Muscle layer of duodenum (tissue), 2 donors: ENCODE data around the gene EMP3.

Experiments
- H3K27ac ChIP-seq: one replicate; pipeline ENCODE4 v1.7.0; 2013; ENCODE audit warnings: mild to moderate bottlenecking, low read length
- H3K27me3 ChIP-seq: one replicate; pipeline ENCODE4 v1.7.0; 2013; ENCODE audit warnings: low read depth, mild to moderate bottlenecking, control low read depth, low read length
- H3K36me3 ChIP-seq, 2 donors: one replicate each; pipeline ENCODE4 v1.7.0; 2013; ENCODE audit warnings: low read length in 2 of 2, control low read depth in 1 of 2, mild to moderate bottlenecking in 1 of 2; ENCODE audit not compliant: insufficient read depth in 2 of 2, control insufficient read depth in 1 of 2
- H3K4me1 ChIP-seq, 2 donors: one replicate each; pipeline ENCODE4 v1.7.0; 2013; ENCODE audit warnings: low read length in 2 of 2, mild to moderate bottlenecking in 2 of 2, control low read depth in 1 of 2, moderate library complexity in 1 of 2; ENCODE audit not compliant: insufficient read depth in 2 of 2, control insufficient read depth in 1 of 2
- H3K4me3 ChIP-seq, 2 donors: one replicate each; pipeline ENCODE4 v1.7.0; 2013; ENCODE audit warnings: low read length in 2 of 2, low read depth in 1 of 2, mild to moderate bottlenecking in 1 of 2
- H3K9me3 ChIP-seq, 2 donors: one replicate each; pipeline ENCODE4 v1.7.0; 2013; ENCODE audit warnings: low read length in 2 of 2, control low read depth in 1 of 2, mild to moderate bottlenecking in 1 of 2; ENCODE audit not compliant: control insufficient read depth in 1 of 2
- donor health status: healthy.

EMP3 gene

GRCh38 chr19:48338253-48338755 is 13.0 kb downstream of the EMP3 start:
- Histone ChIP-seq H3K36me3 (peaks cover 0 to 7% of the 10 kb centered on the region in 2 donors), H3K27me3 (no peaks in the 10 kb centered on the region)

DNA sequence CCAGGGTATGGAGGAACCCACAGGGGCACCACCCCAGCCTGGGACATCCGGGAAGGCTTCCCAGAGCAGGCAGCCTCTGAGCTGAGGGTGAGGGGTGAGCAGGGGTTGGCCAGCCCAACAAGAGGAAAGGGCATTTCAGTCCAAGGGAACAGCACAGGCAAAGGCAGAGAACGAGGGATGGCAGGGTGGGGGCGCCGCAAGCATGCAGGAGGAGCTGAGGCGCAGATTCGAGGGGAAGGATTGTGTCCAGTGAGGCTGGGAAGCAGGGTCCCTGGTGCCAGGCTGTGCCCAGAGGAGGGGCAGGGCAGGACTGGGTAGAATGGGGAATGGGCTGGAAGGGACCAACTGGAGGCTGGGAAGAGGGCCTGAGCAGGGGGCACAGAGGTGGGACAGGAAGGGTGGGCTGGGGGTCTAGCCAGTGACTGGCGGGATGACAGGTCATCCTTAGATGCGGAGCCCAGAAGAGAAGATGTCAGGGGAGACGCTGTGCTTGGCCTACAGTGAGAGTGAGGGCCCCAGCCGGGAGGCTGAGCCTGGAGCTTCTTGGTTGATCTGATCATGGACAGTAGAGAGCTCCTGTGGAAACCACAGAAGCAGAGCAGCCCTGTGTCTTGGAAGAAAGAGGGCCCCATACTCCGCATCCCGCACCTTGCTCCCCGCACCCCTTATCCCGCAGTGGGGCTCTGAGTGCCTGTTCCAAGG is 13.6 kb downstream of the EMP3 start:
- Histone ChIP-seq H3K4me1 (no peaks in the 10 kb centered on the region), H3K4me3 (no peak overlapping the region), H3K27me3 (no peaks in the 10 kb centered on the region), H3K27ac (no peak overlapping the region), H3K9me3 (no peaks in the 10 kb centered on the region), H3K36me3 (peaks cover 0 to 7% of the 10 kb centered on the region in 2 donors)

More at GRCh38 chr19:48338253-48338755, 13.0 kb downstream of the EMP3 start:
- no peak overlapping the region for H3K4me3 ChIP-seq
- no peak overlapping the region for H3K27ac ChIP-seq
- peaks cover 2 to 5% of the 10 kb centered on the region in 2 donors for H3K4me1 ChIP-seq
- no peaks in the 10 kb centered on the region for H3K9me3 ChIP-seq

- Histone ChIP-seq H3K4me3 (no peak overlapping the region), H3K27me3 (no peaks in the 10 kb centered on the region), H3K9me3 (no peaks in the 10 kb centered on the region), H3K36me3 (peaks cover 0 to 7% of the 10 kb centered on the region in 2 donors), H3K4me1 (no peaks in the 10 kb centered on the region), H3K27ac (no peak overlapping the region)
Measured at GRCh38 chr19:48340995-48341394, 15.6 kb downstream of the EMP3 start.

- Histone ChIP-seq H3K27ac (no peak overlapping the region), H3K4me3 (no peak overlapping the region), H3K36me3 (peaks cover 0 to 7% of the 10 kb centered on the region in 2 donors), H3K27me3 (no peaks in the 10 kb centered on the region), H3K4me1 (no peaks in the 10 kb centered on the region), H3K9me3 (no peaks in the 10 kb centered on the region)
Measured at GRCh38 chr19:48341515-48342413, 16.4 kb downstream of the EMP3 start.

DNA sequence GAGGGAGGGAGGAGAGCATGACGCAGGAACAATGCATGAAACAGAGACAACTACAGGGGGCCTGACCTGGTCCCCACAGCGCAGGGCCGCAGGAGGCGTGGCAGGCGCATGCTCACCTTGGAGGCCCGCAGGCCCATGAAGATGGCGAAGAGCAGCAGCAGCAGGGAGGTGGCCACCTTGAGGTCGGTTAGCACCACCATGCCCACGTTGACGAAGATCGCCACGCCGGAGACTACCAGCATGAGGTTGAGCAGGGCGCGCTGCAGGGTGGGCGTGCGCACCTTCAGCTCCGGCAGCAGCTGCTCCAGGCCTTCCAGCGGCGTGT is 17.0 kb downstream of the EMP3 start:
- Histone ChIP-seq H3K4me1 (no peaks in the 10 kb centered on the region), H3K9me3 (no peaks in the 10 kb centered on the region), H3K27me3 (no peaks in the 10 kb centered on the region), H3K27ac (no peak overlapping the region), H3K36me3 (peaks cover 0 to 7% of the 10 kb centered on the region in 2 donors), H3K4me3 (no peak overlapping the region)

DNA sequence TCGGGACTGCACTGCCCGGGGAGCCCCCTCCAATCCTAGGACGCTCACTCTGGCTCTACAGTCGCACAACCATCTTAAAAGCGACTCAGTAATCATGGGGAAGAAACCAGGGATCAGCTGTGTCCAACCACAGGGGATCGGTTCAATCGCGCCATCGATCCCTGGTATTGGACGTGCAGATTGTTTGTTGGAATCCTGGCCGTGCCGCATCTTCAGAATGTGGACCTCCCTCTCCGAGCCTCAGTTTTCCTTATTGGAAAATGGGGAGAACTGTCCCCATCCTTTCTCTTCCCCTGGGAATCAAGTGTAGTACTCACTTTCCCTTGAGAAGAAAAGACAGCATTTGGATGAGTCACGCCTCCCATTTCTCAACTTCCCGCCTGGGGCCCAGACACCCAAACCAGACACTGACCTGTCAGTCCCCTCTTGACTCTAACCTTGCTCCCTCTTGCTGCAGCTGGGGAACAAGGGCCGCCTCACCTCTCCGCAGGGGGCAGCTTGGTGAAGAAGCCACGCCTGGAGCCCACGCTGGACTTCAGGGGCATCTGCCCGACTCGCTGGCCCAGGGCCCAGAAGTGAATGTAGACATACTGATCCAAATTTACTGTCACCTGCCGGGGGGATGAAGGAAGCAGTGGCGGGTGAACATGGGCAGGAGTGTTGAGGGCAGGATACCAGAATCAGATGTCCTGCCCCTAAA is 17.6 kb downstream of the EMP3 start:
- Histone ChIP-seq H3K27ac (no peak overlapping the region), H3K9me3 (no peaks in the 10 kb centered on the region), H3K27me3 (no peaks in the 10 kb centered on the region), H3K36me3 (peaks cover 0 to 7% of the 10 kb centered on the region in 2 donors), H3K4me3 (no peak overlapping the region), H3K4me1 (no peaks in the 10 kb centered on the region)

DNA sequence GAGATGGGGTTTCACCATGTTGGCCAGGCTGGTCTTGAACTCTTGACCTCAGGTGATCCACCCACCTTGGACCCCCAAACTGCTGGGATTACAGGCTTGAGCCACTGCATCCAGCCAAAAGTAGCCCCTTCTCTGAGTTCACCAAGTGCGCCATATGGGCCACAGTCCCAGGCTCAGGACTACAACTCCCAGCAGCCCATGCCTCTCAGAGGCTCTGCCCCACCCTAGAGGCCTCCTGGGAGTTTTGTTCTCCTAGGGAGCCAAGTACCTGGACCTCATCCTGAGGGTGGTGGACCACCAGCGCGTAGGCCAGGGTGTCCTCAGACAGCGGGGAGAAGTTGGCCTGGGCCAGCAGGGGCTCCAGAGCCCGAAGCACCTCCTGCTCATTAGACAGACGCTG is 19.5 kb downstream of the EMP3 start:
- Histone ChIP-seq H3K4me1 (no peaks in the 10 kb centered on the region), H3K36me3 (peaks cover 0 to 7% of the 10 kb centered on the region in 2 donors), H3K27me3 (no peaks in the 10 kb centered on the region), H3K9me3 (no peaks in the 10 kb centered on the region), H3K4me3 (no peak overlapping the region), H3K27ac (no peak overlapping the region)

DNA sequence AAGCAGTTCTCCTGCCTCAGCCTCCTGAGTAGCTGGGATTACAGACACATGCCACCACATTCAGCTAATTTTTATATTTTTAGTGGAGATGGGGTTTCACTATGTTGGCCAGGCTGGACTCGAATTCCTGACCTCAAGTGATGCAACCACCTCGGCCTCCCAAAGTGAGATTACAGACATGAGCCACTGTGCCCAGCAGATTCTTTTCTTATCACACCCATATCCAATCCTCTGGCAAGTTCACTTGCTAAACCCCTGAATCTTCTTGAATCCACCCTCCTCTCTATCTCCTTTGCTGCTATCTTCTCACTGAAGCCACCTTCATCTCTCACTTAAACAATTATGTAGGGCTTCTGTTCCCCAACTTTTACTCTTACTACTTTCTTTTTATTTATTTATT is 20.8 kb downstream of the EMP3 start:
- Histone ChIP-seq H3K36me3 (peaks cover 0 to 7% of the 10 kb centered on the region in 2 donors), H3K27ac (no peak overlapping the region), H3K4me1 (no peaks in the 10 kb centered on the region), H3K27me3 (no peaks in the 10 kb centered on the region), H3K9me3 (no peaks in the 10 kb centered on the region), H3K4me3 (no peak overlapping the region)

- Histone ChIP-seq H3K4me3 (no peak overlapping the region), H3K27ac (no peak overlapping the region), H3K36me3 (peaks cover 0 to 1% of the 10 kb centered on the region in 2 donors), H3K27me3 (no peaks in the 10 kb centered on the region), H3K4me1 (no peaks in the 10 kb centered on the region), H3K9me3 (no peaks in the 10 kb centered on the region)
Measured at GRCh38 chr19:48348045-48348444, 22.7 kb downstream of the EMP3 start.

- Histone ChIP-seq H3K27ac (no peak overlapping the region), H3K9me3 (no peaks in the 10 kb centered on the region), H3K4me3 (no peak overlapping the region), H3K36me3 (no peaks in the 10 kb centered on the region), H3K27me3 (no peaks in the 10 kb centered on the region), H3K4me1 (no peaks in the 10 kb centered on the region)
Measured at GRCh38 chr19:48348737-48349136, 23.4 kb downstream of the EMP3 start.

- Histone ChIP-seq H3K27ac (no peak overlapping the region), H3K36me3 (no peaks in the 10 kb centered on the region), H3K27me3 (no peaks in the 10 kb centered on the region), H3K4me1 (no peaks in the 10 kb centered on the region), H3K4me3 (no peak overlapping the region), H3K9me3 (no peaks in the 10 kb centered on the region)
Measured at GRCh38 chr19:48350856-48351255, 25.5 kb downstream of the EMP3 start.
